GM19035 (cell line): ENCODE data around the gene MAFB.
"Not testable (repeated sequence)": the region's sequence is repeated elsewhere in the genome, so short reads cannot be mapped to it uniquely, and the experiment has no call there.

Experiments used
- ATAC-seq: cut with Tn5 transposase; IDR thresholded peaks from one replicate; pipeline ENCODE4 v1.9.1; 2021; ENCODE audit not compliant: unreplicated experiment

Gene MAFB

GRCh38 chr20:40689100-40689942, at the start of gene MAFB:
TSS of gene MAFB (minus strand) at chr20:40689236. CDS start at chr20:40688850, 386 bp downstream.
- peak; percentile 61 for ATAC-seq

- ATAC-seq, result not testable (repeated sequence)
Measured at GRCh38 chr20:40736468-40736867, 47.4 kb upstream of the MAFB start.

DNA sequence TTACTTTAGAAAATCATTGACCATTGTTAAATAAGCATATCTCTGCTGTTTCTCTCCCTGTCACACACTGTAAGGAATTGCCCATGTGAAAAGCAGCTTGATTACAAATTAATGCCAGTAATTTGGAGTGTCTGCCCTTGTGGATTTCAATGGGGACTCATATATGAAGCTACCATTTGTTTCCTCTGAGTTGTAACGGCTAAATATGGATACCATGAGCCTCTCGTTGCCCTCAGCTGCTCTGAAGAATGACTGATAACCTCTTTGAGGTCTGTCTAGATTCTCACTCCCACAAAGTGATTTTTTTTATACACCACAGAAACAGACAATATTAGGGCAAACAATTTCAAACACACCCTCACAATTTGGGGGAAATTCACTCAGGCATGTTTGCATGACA, 40.0 kb upstream of the MAFB start:
- ATAC-seq, result no peak

DNA sequence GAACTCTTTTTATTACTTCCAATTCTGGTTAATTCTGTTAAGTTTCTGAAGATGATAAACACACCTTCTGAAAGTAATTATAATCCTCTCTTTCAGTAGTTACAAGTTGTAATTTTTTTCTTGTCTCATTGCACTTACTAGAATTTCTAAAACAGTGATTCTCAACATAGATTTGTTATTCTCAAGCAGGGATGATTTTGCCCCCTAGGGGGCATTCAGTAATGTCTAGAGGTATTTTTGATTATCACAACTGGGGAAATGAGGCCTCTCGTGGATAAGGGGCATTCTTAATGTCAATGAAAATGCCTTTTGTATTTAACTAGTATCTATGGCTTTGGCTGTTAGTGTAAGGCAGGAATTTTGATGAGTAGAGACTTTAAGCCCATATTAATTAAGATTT, 39.4 kb upstream of the MAFB start:
- ATAC-seq, result no peak

- no peak for ATAC-seq
Measured at GRCh38 chr20:40727960-40728359, 38.9 kb upstream of the MAFB start.

- no peak for ATAC-seq
Measured at GRCh38 chr20:40726776-40727175, 37.7 kb upstream of the MAFB start.

- no peak for ATAC-seq
Measured at GRCh38 chr20:40724566-40724965, 35.5 kb upstream of the MAFB start.

GRCh38 chr20:40720826-40721225, 31.8 kb upstream of the MAFB start:
- no peak for ATAC-seq

- no peak for ATAC-seq
Measured at GRCh38 chr20:40720099-40720498, 31.1 kb upstream of the MAFB start.

GRCh38 chr20:40718982-40719729, 30.1 kb upstream of the MAFB start:
- no peak for ATAC-seq

DNA sequence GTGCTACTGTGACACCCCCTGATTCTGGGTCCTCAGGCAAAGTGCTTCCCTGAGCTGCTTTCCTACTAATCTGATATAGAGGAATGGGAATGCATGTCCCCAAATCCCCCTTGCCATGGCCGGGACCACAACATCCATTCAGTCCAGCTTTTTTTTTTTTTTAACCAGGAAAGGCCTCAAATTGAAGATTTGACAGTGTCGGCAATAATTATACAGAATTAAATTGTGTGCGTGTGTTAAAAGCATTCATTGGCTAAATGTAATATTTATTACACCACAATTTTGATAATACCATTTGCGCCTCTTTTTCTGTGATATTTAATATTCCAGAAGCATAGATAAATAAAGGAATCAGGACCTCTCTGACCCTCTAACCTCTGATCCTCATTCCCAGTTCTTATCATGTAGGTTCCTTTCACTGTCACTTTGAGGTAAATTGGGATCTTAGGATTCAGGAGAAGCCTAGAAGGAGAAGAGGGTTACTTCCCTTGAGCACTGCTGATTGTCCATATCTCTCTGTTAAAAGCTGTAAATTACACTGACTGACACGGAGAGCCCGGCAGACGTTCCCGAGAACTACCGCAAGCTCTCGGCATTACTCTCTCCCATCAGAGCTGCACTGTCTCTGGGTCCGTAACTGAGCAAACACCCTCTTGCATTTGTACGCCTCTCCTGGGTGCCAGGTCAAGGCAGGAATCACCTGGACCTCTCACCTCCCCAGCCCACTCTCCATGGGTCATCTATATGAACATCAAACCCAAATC, 29.4 kb upstream of the MAFB start:
- ATAC-seq, result no peak

- no peak for ATAC-seq
Measured at GRCh38 chr20:40717343-40717865, 28.4 kb upstream of the MAFB start.

GRCh38 chr20:40715491-40715890, 26.5 kb upstream of the MAFB start:
- no peak for ATAC-seq

- ATAC-seq, result no peak
Measured at GRCh38 chr20:40714916-40715315, 25.9 kb upstream of the MAFB start.

DNA sequence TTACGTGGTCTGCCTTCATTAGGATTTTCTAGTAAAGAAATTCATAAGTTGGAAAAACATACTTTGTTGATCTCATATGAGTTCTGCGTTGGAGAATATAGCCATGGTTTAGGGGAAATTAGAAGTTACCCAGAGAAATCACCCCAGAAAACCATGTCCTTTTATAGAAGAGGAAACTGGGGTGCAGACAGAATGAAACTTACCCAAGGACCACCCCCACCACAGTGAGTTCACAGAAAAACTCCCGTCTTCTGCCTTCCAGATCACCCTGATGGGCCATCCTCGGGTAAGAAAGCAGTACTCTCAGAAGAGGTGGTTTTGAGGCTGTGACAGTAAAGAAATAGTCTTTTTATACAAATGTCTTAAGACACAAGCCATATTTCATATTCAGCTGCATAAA, 25.1 kb upstream of the MAFB start:
- no peak for ATAC-seq

GRCh38 chr20:40713508-40713907, 24.5 kb upstream of the MAFB start:
- ATAC-seq, result no peak

DNA sequence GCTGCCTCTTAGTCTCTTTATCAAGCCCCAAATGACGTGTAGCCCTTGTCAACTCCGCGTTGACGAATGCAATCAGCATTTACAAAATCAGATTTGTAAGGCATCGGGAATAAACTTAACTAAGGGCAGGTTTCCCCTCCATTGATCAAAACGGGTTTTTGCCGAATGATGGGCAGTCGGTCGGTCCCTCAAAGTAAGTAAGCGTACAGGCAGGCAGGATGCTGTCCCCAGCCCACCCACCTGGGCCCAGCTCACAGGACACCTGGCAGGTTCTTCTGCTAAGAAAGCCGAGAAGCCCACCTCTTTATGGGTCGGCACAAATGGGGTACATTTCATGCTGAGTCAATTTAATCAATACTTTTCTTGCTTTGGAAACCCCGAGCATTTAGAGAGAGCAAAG, 22.0 kb upstream of the MAFB start:
- no peak for ATAC-seq

GRCh38 chr20:40710603-40711002, 21.6 kb upstream of the MAFB start:
- ATAC-seq, result no peak

GRCh38 chr20:40706977-40707582, 18.0 kb upstream of the MAFB start:
- no peak for ATAC-seq

DNA sequence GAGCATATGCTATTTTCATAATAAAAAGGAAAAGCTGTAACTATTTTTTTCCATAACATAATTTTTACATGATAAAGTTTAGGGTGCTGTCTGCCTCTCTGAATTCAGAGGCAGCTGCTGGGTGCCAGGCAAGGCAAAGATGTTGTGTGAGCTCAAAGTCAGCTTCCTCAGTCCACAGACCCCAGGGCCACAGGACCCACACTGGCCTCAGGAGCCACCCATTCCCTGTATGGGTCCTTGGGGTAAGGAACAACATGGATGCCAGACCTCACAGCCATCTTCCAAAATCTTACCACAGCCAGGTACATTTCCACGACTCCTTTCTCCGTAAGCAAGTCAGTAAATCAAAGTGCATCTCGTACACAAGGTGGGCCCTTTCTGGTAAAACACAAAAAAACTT, 16.4 kb upstream of the MAFB start:
- no peak for ATAC-seq

GRCh38 chr20:40704828-40705227, 15.8 kb upstream of the MAFB start:
- ATAC-seq, result no peak
